Adipocyte (in vitro differentiated cells): ENCODE data around the gene SELENOH.
"Not testable (repeated sequence)": the region's sequence is repeated elsewhere in the genome, so short reads cannot be mapped to it uniquely, and the experiment has no call there.

Source experiments
- DNase-seq: peaks from one replicate; pipeline ENCODE4 v3.0.0-alpha.2; 2015; ENCODE audit warnings: low read depth
- H3K27me3 ChIP-seq: replicated peaks from 2 replicates; pipeline ENCODE4 v1.7.0; 2013; ENCODE audit warnings: mild to moderate bottlenecking, low read length, moderate library complexity; ENCODE audit not compliant: control insufficient read depth, insufficient read depth
- H3K36me3 ChIP-seq: 2 replicates; pipeline ENCODE4 v1.7.0; 2013; ENCODE audit warnings: low read length, mild to moderate bottlenecking, moderate library complexity; ENCODE audit not compliant: control insufficient read depth, insufficient read depth, severe bottlenecking
- H3K4me1 ChIP-seq: 2 replicates; pipeline ENCODE4 v1.7.0; 2013; ENCODE audit warnings: mild to moderate bottlenecking, low read length, moderate library complexity; ENCODE audit not compliant: control insufficient read depth, insufficient read depth
- H3K4me3 ChIP-seq: 2 replicates; pipeline ENCODE4 v1.7.0; 2013; ENCODE audit warnings: mild to moderate bottlenecking, low read length, moderate library complexity
- H3K9ac ChIP-seq: 2 replicates; pipeline ENCODE4 v1.7.0; 2013; ENCODE audit warnings: mild to moderate bottlenecking, low read length, moderate library complexity
- H3K9me3 ChIP-seq: 2 replicates; pipeline ENCODE4 v1.7.0; 2013; ENCODE audit warnings: mild to moderate bottlenecking, low read length, moderate library complexity; ENCODE audit not compliant: control insufficient read depth

Gene SELENOH

GRCh38 chr11:57713835-57714234, 27.5 kb upstream of the SELENOH start:
- Histone ChIP-seq H3K36me3 (no peaks in the 10 kb centered on the region), H3K4me3 (peak overlapping the region; percentile 99), H3K4me1 (peaks cover 23% of the 10 kb centered on the region), H3K27me3 (no peaks in the 10 kb centered on the region), H3K9me3 (no peaks in the 10 kb centered on the region), H3K9ac (peak overlapping the region; percentile 98)
- no peak for DNase-seq

GRCh38 chr11:57716726-57717125, 24.6 kb upstream of the SELENOH start:
- H3K9me3 ChIP-seq, H3K4me3 ChIP-seq, H3K27me3 ChIP-seq, H3K9ac ChIP-seq, DNase-seq: not testable (repeated sequence)
- peaks cover 11% of the 10 kb centered on the region for H3K36me3 ChIP-seq
- H3K4me1 ChIP-seq: peaks cover 14% of the 10 kb centered on the region

GRCh38 chr11:57727185-57727584, 14.1 kb upstream of the SELENOH start:
- H3K4me1 ChIP-seq: peaks cover 4% of the 10 kb centered on the region
- DNase-seq: no peak
- H3K36me3 ChIP-seq: peaks cover 5% of the 10 kb centered on the region

GRCh38 chr11:57728829-57729228, 12.5 kb upstream of the SELENOH start:
- no peaks in the 10 kb centered on the region for H3K27me3 ChIP-seq
- no peak overlapping the region for H3K4me3 ChIP-seq
- H3K9me3 ChIP-seq: no peaks in the 10 kb centered on the region
- H3K36me3 ChIP-seq: peaks cover 4% of the 10 kb centered on the region
- H3K4me1 ChIP-seq: peaks cover 4% of the 10 kb centered on the region
- no peak for DNase-seq
- H3K9ac ChIP-seq: no peak overlapping the region

More at GRCh38 chr11:57727185-57727584, 14.1 kb upstream of the SELENOH start:
- Histone ChIP-seq H3K9me3 (no peaks in the 10 kb centered on the region), H3K27me3 (no peaks in the 10 kb centered on the region), H3K4me3 (no peak overlapping the region), H3K9ac (no peak overlapping the region)

GRCh38 chr11:57729479-57729878, 11.8 kb upstream of the SELENOH start:
- no peak overlapping the region for H3K4me3 ChIP-seq
- peaks cover 1% of the 10 kb centered on the region for H3K36me3 ChIP-seq
- H3K9ac ChIP-seq: no peak overlapping the region
- no peak for DNase-seq
- no peaks in the 10 kb centered on the region for H3K9me3 ChIP-seq
- peaks cover 4% of the 10 kb centered on the region for H3K4me1 ChIP-seq
- no peaks in the 10 kb centered on the region for H3K27me3 ChIP-seq

GRCh38 chr11:57732661-57733060, 8.6 kb upstream of the SELENOH start:
- H3K4me3 ChIP-seq: no peak overlapping the region
- H3K4me1 ChIP-seq: no peaks in the 10 kb centered on the region
- peaks cover 4% of the 10 kb centered on the region for H3K36me3 ChIP-seq
- H3K27me3 ChIP-seq: no peaks in the 10 kb centered on the region
- no peak overlapping the region for H3K9ac ChIP-seq
- H3K9me3 ChIP-seq: no peaks in the 10 kb centered on the region
- no peak for DNase-seq

- Histone ChIP-seq H3K4me3 (no peak overlapping the region), H3K36me3 (peaks cover 28% of the 10 kb centered on the region), H3K27me3 (no peaks in the 10 kb centered on the region), H3K4me1 (peaks cover 3% of the 10 kb centered on the region), H3K9ac (no peak overlapping the region), H3K9me3 (no peaks in the 10 kb centered on the region)
- no peak for DNase-seq
Observed at GRCh38 chr11:57735619-57736298, 5.5 kb upstream of the SELENOH start.

- H3K4me1 ChIP-seq: peaks cover 42% of the 10 kb centered on the region
- H3K9me3 ChIP-seq: no peaks in the 10 kb centered on the region
- DNase-seq: no peak
- H3K4me3 ChIP-seq: peak overlapping the region; percentile 98
- no peaks in the 10 kb centered on the region for H3K27me3 ChIP-seq
- H3K9ac ChIP-seq: peak overlapping the region; percentile 98
- H3K36me3 ChIP-seq: peaks cover 66% of the 10 kb centered on the region
Observed at GRCh38 chr11:57742087-57742452, 779 bp downstream of the SELENOH start.

GRCh38 chr11:57744357-57744756, 3.1 kb downstream of the SELENOH start:
- Histone ChIP-seq H3K4me3 (no peak overlapping the region), H3K9me3 (no peaks in the 10 kb centered on the region), H3K36me3 (peaks cover 50% of the 10 kb centered on the region)

GRCh38 chr11:57745206-57745605, 3.9 kb downstream of the SELENOH start:
- no peaks in the 10 kb centered on the region for H3K9me3 ChIP-seq
- peaks cover 42% of the 10 kb centered on the region for H3K4me1 ChIP-seq
- peaks cover 43% of the 10 kb centered on the region for H3K36me3 ChIP-seq
- no peak for DNase-seq
- no peak overlapping the region for H3K4me3 ChIP-seq
- H3K9ac ChIP-seq: no peak overlapping the region
- H3K27me3 ChIP-seq: no peaks in the 10 kb centered on the region

More at GRCh38 chr11:57744357-57744756, 3.1 kb downstream of the SELENOH start:
- no peak for DNase-seq
- Histone ChIP-seq H3K4me1 (peaks cover 42% of the 10 kb centered on the region), H3K9ac (no peak overlapping the region), H3K27me3 (no peaks in the 10 kb centered on the region)

GRCh38 chr11:57746920-57747319, 5.6 kb downstream of the SELENOH start:
- no peak for DNase-seq
- peaks cover 47% of the 10 kb centered on the region for H3K36me3 ChIP-seq

GRCh38 chr11:57751176-57751575, 9.9 kb downstream of the SELENOH start:
- H3K4me3 ChIP-seq: no peak overlapping the region
- peaks cover 16% of the 10 kb centered on the region for H3K36me3 ChIP-seq
- no peaks in the 10 kb centered on the region for H3K27me3 ChIP-seq
- no peaks in the 10 kb centered on the region for H3K4me1 ChIP-seq
- H3K9ac ChIP-seq: no peak overlapping the region
- DNase-seq: no peak
- H3K9me3 ChIP-seq: no peaks in the 10 kb centered on the region

More at GRCh38 chr11:57746920-57747319, 5.6 kb downstream of the SELENOH start:
- Histone ChIP-seq H3K9ac (no peak overlapping the region), H3K4me3 (no peak overlapping the region), H3K4me1 (peaks cover 36% of the 10 kb centered on the region), H3K9me3 (no peaks in the 10 kb centered on the region), H3K27me3 (no peaks in the 10 kb centered on the region)
